K562 (cell line): ENCODE data around the gene FST. TPM values are rescaled to one million over a fixed set of nuclear protein-coding genes. Genes with fewer than 3 reads are reported as not detected.

Source experiments
- AFF1 ChIP-seq, 2 experiments: fragments of 450-650 bp; IDR thresholded peaks; 2 replicates each; pipeline ENCODE4 v1.6.1; 2018; ENCODE audit warnings: mild to moderate bottlenecking in 2 of 2, low read depth in 1 of 2; ENCODE audit not compliant: partially characterized antibody in 2 of 2
- CBX3 ChIP-seq, 2 experiments: IDR thresholded peaks; 1 replicate in 1 of 2; 2 replicates in 1 of 2; pipeline ENCODE4 v1.6.1; 2012; ENCODE audit warnings: inconsistent platforms in 2 of 2, low read length in 2 of 2, borderline replicate concordance in 1 of 2, control low read depth in 1 of 2
- DPF2 ChIP-seq: fragments of 450-650 bp; IDR thresholded peaks from 2 replicates; pipeline ENCODE4 v1.6.1; 2016
- EHMT2 ChIP-seq: fragments of 450-650 bp; IDR thresholded peaks from 2 replicates; pipeline ENCODE4 v1.6.1; 2018; ENCODE audit warnings: antibody characterized with exemption
- ELF2 ChIP-seq: fragments of 250-450 bp; sonication (Bioruptor Pico); IDR thresholded peaks from 2 replicates; pipeline ENCODE4 v1.5.0; 2021; ENCODE audit warnings: mild to moderate bottlenecking
- ELK1 ChIP-seq: sonication (generic); formaldehyde crosslinking; IDR thresholded peaks from 2 replicates; pipeline ENCODE4 v1.8.1; 2022; ENCODE audit warnings: missing genetic modification reagents
- FOXJ3 ChIP-seq: sonication (generic); formaldehyde crosslinking; IDR thresholded peaks from 2 replicates; pipeline ENCODE4 v1.4.0; 2020; ENCODE audit warnings: mild to moderate bottlenecking, missing genetic modification reagents
- FOXP1 ChIP-seq: sonication (generic); formaldehyde crosslinking; IDR thresholded peaks from 2 replicates; pipeline ENCODE4 v1.8.0; 2022; ENCODE audit warnings: mild to moderate bottlenecking, missing genetic modification reagents
- KLF10 ChIP-seq: fragments of 250-450 bp; sonication (Bioruptor Pico); IDR thresholded peaks from 2 replicates; pipeline ENCODE4 v1.6.1; 2021; ENCODE audit warnings: matching md5 sums
- MCM3 ChIP-seq: fragments of 450-650 bp; IDR thresholded peaks from 2 replicates; pipeline ENCODE4 v1.6.1; 2016
- POLR3G ChIP-seq: IDR thresholded peaks from 2 replicates; pipeline ENCODE4 v1.6.1; 2011; ENCODE audit not compliant: insufficient read length, insufficient replicate concordance; ENCODE audit errors: extremely low read depth
- PTBP1 ChIP-seq: fragments of 200-400 bp; formaldehyde crosslinking; IDR thresholded peaks from 2 replicates; pipeline ENCODE4 v1.6.1; 2017; ENCODE audit warnings: low read depth, low read length
- XRCC5 ChIP-seq: fragments of 200-400 bp; formaldehyde crosslinking; IDR thresholded peaks from 2 replicates; pipeline ENCODE4 v1.6.1; 2017; ENCODE audit warnings: low read depth, mild to moderate bottlenecking, low read length
- ZBTB11 ChIP-seq, 3 experiments: fragments of 200-800 bp in 1 of 3; fragments of 250-450 bp in 1 of 3; fragments of 450-650 bp in 1 of 3; sonication (Bioruptor Pico) in 1 of 3; sonication (Bioruptor generic) in 1 of 3; formaldehyde crosslinking in 1 of 3; IDR thresholded peaks; 2 replicates each; pipeline versions ENCODE4 v1.6.1 to v1.8.0; 2016 to 2022; ENCODE audit warnings: mild to moderate bottlenecking in 2 of 3, missing genetic modification characterization in 2 of 3, missing compliant biosample characterization in 1 of 3, moderate library complexity in 1 of 3
- ZC3H4 ChIP-seq: sonication (generic); formaldehyde crosslinking; IDR thresholded peaks from 2 replicates; pipeline ENCODE4 v1.9.0; 2021; ENCODE audit warnings: missing genetic modification reagents, borderline replicate concordance
- ZNF551 ChIP-seq: fragments of 250-450 bp; sonication (Bioruptor Pico); IDR thresholded peaks from 2 replicates; pipeline ENCODE4 v1.5.0; 2021; ENCODE audit warnings: mild to moderate bottlenecking, moderate library complexity
- polyA plus RNA-seq, 8 experiments: library from polyadenylated mRNA; depleted of rRNA in 4 of 8; stranded (reverse) in 5 of 8; unstranded in 3 of 8; fragments of >200 nt; fragmentation: Nextera tagmentation in 2 of 8; fragmentation: Illumina TruSeq in 1 of 8; extraction: Ambion mirVana in 2 of 8; extraction: Trizol in 1 of 8; gene quantifications; 2 replicates each; pipeline versions ENCODE4 v1.2.1 to v1.2.3, GENCODE V29; 2011 to 2014; ENCODE audit warnings: inconsistent platforms in 1 of 8, missing spikeins in 1 of 8
- total RNA-seq, 7 experiments: library from RNA; depleted of rRNA in 6 of 7; stranded (reverse); fragments of >200 nt in 6 of 7; fragmentation: Illumina TruSeq in 2 of 7; extraction: Trizol in 2 of 7; gene quantifications; 2 replicates each; pipeline versions ENCODE4 v1.2.1 to v1.2.3, GENCODE V29; 2011 to 2021; ENCODE audit warnings: low replicate concordance in 1 of 7
- TF ChIP-seq, protein P1 (sequence below): fragments of 250-450 bp; sonication (Bioruptor Pico); IDR thresholded peaks from 2 replicates; pipeline ENCODE4 v1.4.0; 2020; ENCODE audit warnings: mild to moderate bottlenecking, moderate library complexity

Gene FST
- total and polyA plus RNA-seq, 9 of the 15 experiments (the other 6 are each of a cell fraction or from before 2014, with no cell fraction given), result 0.03 to 0.27 TPM; not detected in 7

GRCh38 chr5:53481887-53482716, 1.7 kb downstream of the FST start (continued):
- TF ChIP-seq MCM3 (no peak), CBX3 (IDR thresholded peaks at IDR 0.05; ENCODE audit: borderline replicate concordance in 1 of 2, low read length in 2 of 2) (no peak), ZC3H4 (CRISPR knock-in tag) (no peak), PTBP1 (0 out of 2 replicates have a peak, but pooled peaks have one; percentile 21), EHMT2 (no peak), DPF2 (0 out of 2 replicates have a peak, but pooled peaks have one; percentile 16), KLF10 (CRISPR knock-in tag) (no peak), ELK1 (CRISPR knock-in tag) (no peak), ZBTB11 (CRISPR knock-in tag; IDR thresholded peaks at IDR 0.05) (no peak), XRCC5 (no peak), FOXP1 (CRISPR knock-in tag) (no peak), AFF1 (IDR thresholded peaks at IDR 0.05; ENCODE audit: low read depth in 1 of 2, partially characterized antibody in 2 of 2) (no peak), FOXJ3 (CRISPR knock-in tag) (no peak), POLR3G (no peak), ELF2 (CRISPR knock-in tag) (no peak), ZNF551 (CRISPR knock-in tag) (no peak)
- TF ChIP-seq, protein P1, sequence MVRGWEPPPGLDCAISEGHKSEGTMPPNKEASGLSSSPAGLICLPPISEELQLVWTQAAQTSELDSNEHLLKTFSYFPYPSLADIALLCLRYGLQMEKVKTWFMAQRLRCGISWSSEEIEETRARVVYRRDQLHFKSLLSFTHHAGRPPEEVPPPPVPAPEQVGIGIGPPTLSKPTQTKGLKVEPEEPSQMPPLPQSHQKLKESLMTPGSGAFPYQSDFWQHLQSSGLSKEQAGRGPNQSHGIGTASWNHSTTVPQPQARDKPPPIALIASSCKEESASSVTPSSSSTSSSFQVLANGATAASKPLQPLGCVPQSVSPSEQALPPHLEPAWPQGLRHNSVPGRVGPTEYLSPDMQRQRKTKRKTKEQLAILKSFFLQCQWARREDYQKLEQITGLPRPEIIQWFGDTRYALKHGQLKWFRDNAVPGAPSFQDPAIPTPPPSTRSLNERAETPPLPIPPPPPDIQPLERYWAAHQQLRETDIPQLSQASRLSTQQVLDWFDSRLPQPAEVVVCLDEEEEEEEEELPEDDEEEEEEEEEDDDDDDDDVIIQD (CRISPR knock-in tag), result no peak
